ENCODE data around the gene GLTPD2. TPM values are rescaled to one million over a fixed set of nuclear protein-coding genes. Genes with fewer than 3 reads are reported as not detected.

Gene GLTPD2
- total and polyA plus RNA-seq, 2 experiments from 2014 or later, result 0.47 to 1.3 TPM

DNA sequence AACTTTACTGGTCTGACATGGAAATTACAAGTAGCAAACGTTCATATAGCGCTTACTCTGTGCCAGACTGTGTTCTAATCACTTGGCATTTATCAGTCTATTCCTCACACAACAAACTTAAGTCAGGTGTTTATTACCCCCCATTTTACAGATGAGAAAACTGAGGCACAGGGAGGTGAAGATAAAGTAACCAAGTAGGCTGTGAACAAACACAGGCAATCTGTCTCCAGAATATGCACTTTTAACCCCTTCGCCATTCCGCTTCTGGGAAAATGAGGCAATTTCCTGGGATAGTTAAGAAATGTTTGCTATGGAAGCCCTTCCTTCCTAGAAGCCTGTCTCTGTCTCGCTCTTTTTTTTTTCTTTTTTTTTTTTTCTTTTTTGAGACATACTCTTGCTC, 36.8 kb upstream of the GLTPD2 start:
- Histone ChIP-seq H3K9me2 (ENCODE audit: insufficient read depth) (no peaks in the 10 kb centered on the region), H2AFZ (no peak overlapping the region), H3K27me3 (ENCODE audit: insufficient read depth) (no peaks in the 10 kb centered on the region), H3F3A (replicated peaks; ENCODE audit: low read depth) (0 out of 2 replicates have a peak, but pooled peaks cover 6% of the 10 kb centered on the region), H3K27ac (ENCODE audit: low read depth) (no peak overlapping the region), H3K4me2 (no peak overlapping the region), H3K4me1 (ENCODE audit: insufficient read depth) (peaks cover 5% of the 10 kb centered on the region), H3K36me3 (ENCODE audit: insufficient read depth) (no peaks in the 10 kb centered on the region), H3K4me3 (no peak overlapping the region), H3K79me2 (replicated peaks; ENCODE audit: insufficient read depth) (no peaks in the 10 kb centered on the region), H4K20me1 (replicated peaks; ENCODE audit: insufficient read depth) (no peaks in the 10 kb centered on the region)
- DNase-seq (ENCODE audit: low spot score) (no peak), ATAC-seq (no peak)
- Mint-ChIP-seq H3K27ac (no peak overlapping the region), H3K4me3 (no peak overlapping the region), H3K36me3 (ENCODE audit: low read depth) (no peaks in the 10 kb centered on the region), H3K27me3 (ENCODE audit: insufficient read depth, low read depth, poor library complexity) (peaks cover 1% of the 10 kb centered on the region), H3K4me1 (peaks cover 11% of the 10 kb centered on the region), H3K9me3 (no peaks in the 10 kb centered on the region)
- no peak for TF ChIP-seq STAT1 (IDR thresholded peaks at IDR 0.05; ENCODE audit: unreplicated experiment)
- no peak for TF ChIP-seq ZNF114 (CRISPR knock-in tag; IDR thresholded peaks at IDR 0.05)
- TF ChIP-seq JUNB (IDR thresholded peaks at IDR 0.05; ENCODE audit: unreplicated experiment), result no peak
- TF ChIP-seq POLR2AphosphoS5 (IDR thresholded peaks at IDR 0.05; ENCODE audit: low read depth), result no peak
- TF ChIP-seq EZH2phosphoT487 (IDR thresholded peaks at IDR 0.05; ENCODE audit: unreplicated experiment), result no peak
- TF ChIP-seq NANOG (IDR thresholded peaks at IDR 0.05; ENCODE audit: borderline replicate concordance), result no peak
- TF ChIP-seq EZH2 (IDR thresholded peaks at IDR 0.05; ENCODE audit: low read depth, unreplicated experiment), result no peak
- TF ChIP-seq CREB1 (CRISPR knock-in tag; IDR thresholded peaks at IDR 0.05; ENCODE audit: low read depth), result no peak
- TF ChIP-seq, protein P1, sequence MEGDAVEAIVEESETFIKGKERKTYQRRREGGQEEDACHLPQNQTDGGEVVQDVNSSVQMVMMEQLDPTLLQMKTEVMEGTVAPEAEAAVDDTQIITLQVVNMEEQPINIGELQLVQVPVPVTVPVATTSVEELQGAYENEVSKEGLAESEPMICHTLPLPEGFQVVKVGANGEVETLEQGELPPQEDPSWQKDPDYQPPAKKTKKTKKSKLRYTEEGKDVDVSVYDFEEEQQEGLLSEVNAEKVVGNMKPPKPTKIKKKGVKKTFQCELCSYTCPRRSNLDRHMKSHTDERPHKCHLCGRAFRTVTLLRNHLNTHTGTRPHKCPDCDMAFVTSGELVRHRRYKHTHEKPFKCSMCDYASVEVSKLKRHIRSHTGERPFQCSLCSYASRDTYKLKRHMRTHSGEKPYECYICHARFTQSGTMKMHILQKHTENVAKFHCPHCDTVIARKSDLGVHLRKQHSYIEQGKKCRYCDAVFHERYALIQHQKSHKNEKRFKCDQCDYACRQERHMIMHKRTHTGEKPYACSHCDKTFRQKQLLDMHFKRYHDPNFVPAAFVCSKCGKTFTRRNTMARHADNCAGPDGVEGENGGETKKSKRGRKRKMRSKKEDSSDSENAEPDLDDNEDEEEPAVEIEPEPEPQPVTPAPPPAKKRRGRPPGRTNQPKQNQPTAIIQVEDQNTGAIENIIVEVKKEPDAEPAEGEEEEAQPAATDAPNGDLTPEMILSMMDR (conservative IDR thresholded peaks at IDR 0.05; ENCODE audit: low read depth in 2 of 2), result no peak
- TF ChIP-seq, protein P2, sequence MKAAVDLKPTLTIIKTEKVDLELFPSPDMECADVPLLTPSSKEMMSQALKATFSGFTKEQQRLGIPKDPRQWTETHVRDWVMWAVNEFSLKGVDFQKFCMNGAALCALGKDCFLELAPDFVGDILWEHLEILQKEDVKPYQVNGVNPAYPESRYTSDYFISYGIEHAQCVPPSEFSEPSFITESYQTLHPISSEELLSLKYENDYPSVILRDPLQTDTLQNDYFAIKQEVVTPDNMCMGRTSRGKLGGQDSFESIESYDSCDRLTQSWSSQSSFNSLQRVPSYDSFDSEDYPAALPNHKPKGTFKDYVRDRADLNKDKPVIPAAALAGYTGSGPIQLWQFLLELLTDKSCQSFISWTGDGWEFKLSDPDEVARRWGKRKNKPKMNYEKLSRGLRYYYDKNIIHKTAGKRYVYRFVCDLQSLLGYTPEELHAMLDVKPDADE (IDR thresholded peaks at IDR 0.05), result no peak

GRCh38 chr17:4753392-4753791, 35.4 kb upstream of the GLTPD2 start:
- Histone ChIP-seq H3K4me2 (no peak overlapping the region), H3K27ac (ENCODE audit: low read depth) (no peak overlapping the region), H3K9me2 (ENCODE audit: insufficient read depth) (no peaks in the 10 kb centered on the region), H3K4me3 (no peak overlapping the region), H4K20me1 (replicated peaks; ENCODE audit: insufficient read depth) (no peaks in the 10 kb centered on the region), H3K4me1 (ENCODE audit: insufficient read depth) (peaks cover 5% of the 10 kb centered on the region), H3K79me2 (replicated peaks; ENCODE audit: insufficient read depth) (no peaks in the 10 kb centered on the region), H2AFZ (no peak overlapping the region), H3K27me3 (ENCODE audit: insufficient read depth) (no peaks in the 10 kb centered on the region), H3F3A (replicated peaks; ENCODE audit: low read depth) (no peaks in the 10 kb centered on the region), H3K36me3 (ENCODE audit: insufficient read depth) (no peaks in the 10 kb centered on the region)
- DNase-seq (ENCODE audit: low spot score) (no peak), ATAC-seq (no peak)
- Mint-ChIP-seq H3K4me1 (peaks cover 10% of the 10 kb centered on the region), H3K36me3 (ENCODE audit: low read depth) (no peaks in the 10 kb centered on the region), H3K9me3 (no peaks in the 10 kb centered on the region), H3K27ac (no peak overlapping the region), H3K27me3 (ENCODE audit: insufficient read depth, low read depth, poor library complexity) (peaks cover 3% of the 10 kb centered on the region), H3K4me3 (no peak overlapping the region)
- TF ChIP-seq EZH2 (IDR thresholded peaks at IDR 0.05; ENCODE audit: low read depth, unreplicated experiment), result no peak
- TF ChIP-seq JUNB (IDR thresholded peaks at IDR 0.05; ENCODE audit: unreplicated experiment), result no peak
- TF ChIP-seq POLR2AphosphoS5 (IDR thresholded peaks at IDR 0.05; ENCODE audit: low read depth), result no peak
- TF ChIP-seq, protein P1 (conservative IDR thresholded peaks at IDR 0.05; ENCODE audit: low read depth in 2 of 2), result no peak
- no peak for TF ChIP-seq ZNF114 (CRISPR knock-in tag; IDR thresholded peaks at IDR 0.05)
- TF ChIP-seq ZNF331 (CRISPR knock-in tag; IDR thresholded peaks at IDR 0.05; ENCODE audit: low read depth), result no peak
- TF ChIP-seq, protein P3, sequence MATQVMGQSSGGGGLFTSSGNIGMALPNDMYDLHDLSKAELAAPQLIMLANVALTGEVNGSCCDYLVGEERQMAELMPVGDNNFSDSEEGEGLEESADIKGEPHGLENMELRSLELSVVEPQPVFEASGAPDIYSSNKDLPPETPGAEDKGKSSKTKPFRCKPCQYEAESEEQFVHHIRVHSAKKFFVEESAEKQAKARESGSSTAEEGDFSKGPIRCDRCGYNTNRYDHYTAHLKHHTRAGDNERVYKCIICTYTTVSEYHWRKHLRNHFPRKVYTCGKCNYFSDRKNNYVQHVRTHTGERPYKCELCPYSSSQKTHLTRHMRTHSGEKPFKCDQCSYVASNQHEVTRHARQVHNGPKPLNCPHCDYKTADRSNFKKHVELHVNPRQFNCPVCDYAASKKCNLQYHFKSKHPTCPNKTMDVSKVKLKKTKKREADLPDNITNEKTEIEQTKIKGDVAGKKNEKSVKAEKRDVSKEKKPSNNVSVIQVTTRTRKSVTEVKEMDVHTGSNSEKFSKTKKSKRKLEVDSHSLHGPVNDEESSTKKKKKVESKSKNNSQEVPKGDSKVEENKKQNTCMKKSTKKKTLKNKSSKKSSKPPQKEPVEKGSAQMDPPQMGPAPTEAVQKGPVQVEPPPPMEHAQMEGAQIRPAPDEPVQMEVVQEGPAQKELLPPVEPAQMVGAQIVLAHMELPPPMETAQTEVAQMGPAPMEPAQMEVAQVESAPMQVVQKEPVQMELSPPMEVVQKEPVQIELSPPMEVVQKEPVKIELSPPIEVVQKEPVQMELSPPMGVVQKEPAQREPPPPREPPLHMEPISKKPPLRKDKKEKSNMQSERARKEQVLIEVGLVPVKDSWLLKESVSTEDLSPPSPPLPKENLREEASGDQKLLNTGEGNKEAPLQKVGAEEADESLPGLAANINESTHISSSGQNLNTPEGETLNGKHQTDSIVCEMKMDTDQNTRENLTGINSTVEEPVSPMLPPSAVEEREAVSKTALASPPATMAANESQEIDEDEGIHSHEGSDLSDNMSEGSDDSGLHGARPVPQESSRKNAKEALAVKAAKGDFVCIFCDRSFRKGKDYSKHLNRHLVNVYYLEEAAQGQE (IDR thresholded peaks at IDR 0.05; ENCODE audit: unreplicated experiment), result no peak

Data from GM23338 (cell line).